ENCODE measurements around the gene CDK5RAP2.
A peak's percentile ranks its signal among the peaks of the same experiment; 100 is the strongest.

The CDK5RAP2 gene

DNA sequence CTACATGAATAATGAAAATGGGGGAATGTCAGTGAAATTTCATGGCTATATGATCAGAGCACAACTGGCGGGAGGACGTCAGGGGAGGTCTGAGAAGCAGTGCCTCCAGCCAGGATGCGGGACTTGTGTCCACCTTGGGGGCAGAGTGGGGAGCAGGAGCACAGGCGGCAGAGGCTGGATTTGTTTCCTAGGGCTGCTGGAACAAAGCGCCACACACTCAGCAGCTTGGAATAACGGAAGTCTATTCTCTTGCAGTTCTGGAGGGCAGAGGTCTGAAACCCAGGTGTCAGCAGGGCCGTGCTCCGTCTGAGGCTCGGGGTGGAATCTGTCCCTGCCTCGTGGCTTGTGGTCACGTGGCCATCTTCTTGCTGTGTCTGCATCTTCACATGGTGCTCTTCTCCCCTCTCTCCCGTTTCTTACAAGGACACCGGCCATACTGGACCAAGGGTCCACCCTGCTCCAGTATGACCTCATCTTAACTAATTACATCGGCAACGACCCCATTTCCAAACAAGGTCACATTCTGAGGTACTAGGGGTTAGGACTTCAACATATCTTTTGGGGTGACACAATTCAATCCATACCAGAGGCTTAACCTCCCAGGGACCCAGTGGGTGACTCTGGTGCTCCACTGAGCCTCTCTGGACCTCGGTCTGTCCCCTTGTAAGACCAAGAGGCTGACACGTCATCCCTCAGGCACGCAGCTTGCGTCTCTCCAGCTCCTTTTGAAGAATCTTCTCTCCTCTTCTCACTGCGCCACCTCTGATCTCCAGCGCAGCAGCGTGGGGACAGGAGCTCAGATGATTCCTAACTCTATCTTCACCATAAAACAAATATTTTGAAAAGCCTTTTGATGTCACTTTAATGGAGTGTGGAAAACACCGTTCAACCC lies 202.5 kb downstream of the CDK5RAP2 start:
- Histone ChIP-seq H3K36me3 (ENCODE audit: insufficient read depth, low read length) (no peaks in the 10 kb centered on the region), H3K4me1 (ENCODE audit: control insufficient read depth, insufficient read depth, low read length, unreplicated experiment) (no peaks in the 10 kb centered on the region), H3K79me2 (ENCODE audit: control insufficient read depth, insufficient read depth, low read length, unreplicated experiment) (no peaks in the 10 kb centered on the region), H3K27me3 (ENCODE audit: insufficient read depth, low read length) (no peaks in the 10 kb centered on the region), H2AFZ (ENCODE audit: low read length, unreplicated experiment) (no peak overlapping the region), H3K4me3 (ENCODE audit: low read depth, low read length) (no peak overlapping the region), H3K27ac (ENCODE audit: low read depth, low read length) (no peak overlapping the region)

GRCh38 chr9:120376101-120376500 lies 203.9 kb downstream of the CDK5RAP2 start:
- no peaks in the 10 kb centered on the region for H3K36me3 ChIP-seq (ENCODE audit: insufficient read depth, low read length)

GRCh38 chr9:120375316-120375715 lies 204.7 kb downstream of the CDK5RAP2 start:
- no peaks in the 10 kb centered on the region for H3K79me2 ChIP-seq (ENCODE audit: control insufficient read depth, insufficient read depth, low read length, unreplicated experiment)
- H3K4me3 ChIP-seq (ENCODE audit: low read depth, low read length), result no peak overlapping the region
- H3K27ac ChIP-seq (ENCODE audit: low read depth, low read length), result no peak overlapping the region
- H3K27me3 ChIP-seq (ENCODE audit: insufficient read depth, low read length), result no peaks in the 10 kb centered on the region
- H3K36me3 ChIP-seq (ENCODE audit: insufficient read depth, low read length), result no peaks in the 10 kb centered on the region
- H3K4me1 ChIP-seq (ENCODE audit: control insufficient read depth, insufficient read depth, low read length, unreplicated experiment), result no peaks in the 10 kb centered on the region
- H2AFZ ChIP-seq (ENCODE audit: low read length, unreplicated experiment), result no peak overlapping the region

More at GRCh38 chr9:120376101-120376500, 203.9 kb downstream of the CDK5RAP2 start:
- Histone ChIP-seq H2AFZ (ENCODE audit: low read length, unreplicated experiment) (no peak overlapping the region), H3K27me3 (ENCODE audit: insufficient read depth, low read length) (no peaks in the 10 kb centered on the region), H3K27ac (ENCODE audit: low read depth, low read length) (no peak overlapping the region), H3K79me2 (ENCODE audit: control insufficient read depth, insufficient read depth, low read length, unreplicated experiment) (no peaks in the 10 kb centered on the region), H3K4me3 (ENCODE audit: low read depth, low read length) (no peak overlapping the region), H3K4me1 (ENCODE audit: control insufficient read depth, insufficient read depth, low read length, unreplicated experiment) (no peaks in the 10 kb centered on the region)

- Histone ChIP-seq H3K27me3 (ENCODE audit: insufficient read depth, low read length) (no peaks in the 10 kb centered on the region), H3K27ac (ENCODE audit: low read depth, low read length) (no peak overlapping the region), H2AFZ (ENCODE audit: low read length, unreplicated experiment) (no peak overlapping the region), H3K36me3 (ENCODE audit: insufficient read depth, low read length) (no peaks in the 10 kb centered on the region), H3K4me1 (ENCODE audit: control insufficient read depth, insufficient read depth, low read length, unreplicated experiment) (no peaks in the 10 kb centered on the region), H3K79me2 (ENCODE audit: control insufficient read depth, insufficient read depth, low read length, unreplicated experiment) (no peaks in the 10 kb centered on the region), H3K4me3 (ENCODE audit: low read depth, low read length) (no peak overlapping the region)
Observed at GRCh38 chr9:120374817-120375216, 205.2 kb downstream of the CDK5RAP2 start.

GRCh38 chr9:120374239-120374638 lies 205.7 kb downstream of the CDK5RAP2 start:
- no peak overlapping the region for H2AFZ ChIP-seq (ENCODE audit: low read length, unreplicated experiment)
- no peaks in the 10 kb centered on the region for H3K79me2 ChIP-seq (ENCODE audit: control insufficient read depth, insufficient read depth, low read length, unreplicated experiment)
- H3K27ac ChIP-seq (ENCODE audit: low read depth, low read length), result no peak overlapping the region
- H3K36me3 ChIP-seq (ENCODE audit: insufficient read depth, low read length), result no peaks in the 10 kb centered on the region
- no peaks in the 10 kb centered on the region for H3K27me3 ChIP-seq (ENCODE audit: insufficient read depth, low read length)
- H3K4me3 ChIP-seq (ENCODE audit: low read depth, low read length), result no peak overlapping the region
- H3K4me1 ChIP-seq (ENCODE audit: control insufficient read depth, insufficient read depth, low read length, unreplicated experiment), result no peaks in the 10 kb centered on the region

DNA sequence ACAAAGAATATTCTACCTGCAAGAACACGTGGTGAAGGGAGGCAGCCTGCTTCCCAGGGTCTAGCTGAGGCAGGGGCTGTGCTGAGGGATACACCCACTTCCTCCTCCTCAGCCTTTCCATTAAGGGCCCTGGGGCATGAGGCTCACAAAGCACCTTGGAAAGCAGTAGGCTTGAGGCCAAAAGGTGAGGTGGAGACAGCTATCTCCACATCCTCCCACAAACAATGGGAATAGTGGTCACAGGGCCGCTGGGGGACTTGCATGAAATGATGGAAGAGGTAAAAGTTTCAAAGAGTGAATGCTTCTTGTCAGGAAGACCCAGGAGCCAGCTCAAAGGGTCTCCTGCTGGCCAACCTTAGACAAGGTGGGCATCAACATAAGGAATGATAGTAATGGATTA lies 207.9 kb downstream of the CDK5RAP2 start:
- Histone ChIP-seq H3K27me3 (ENCODE audit: insufficient read depth, low read length) (no peaks in the 10 kb centered on the region), H3K79me2 (ENCODE audit: control insufficient read depth, insufficient read depth, low read length, unreplicated experiment) (no peaks in the 10 kb centered on the region), H3K4me1 (ENCODE audit: control insufficient read depth, insufficient read depth, low read length, unreplicated experiment) (no peaks in the 10 kb centered on the region), H3K36me3 (ENCODE audit: insufficient read depth, low read length) (no peaks in the 10 kb centered on the region), H3K27ac (ENCODE audit: low read depth, low read length) (no peak overlapping the region), H3K4me3 (ENCODE audit: low read depth, low read length) (no peak overlapping the region), H2AFZ (ENCODE audit: low read length, unreplicated experiment) (no peak overlapping the region)

- Histone ChIP-seq H3K36me3 (ENCODE audit: insufficient read depth, low read length) (no peaks in the 10 kb centered on the region), H3K4me3 (ENCODE audit: low read depth, low read length) (no peak overlapping the region), H3K4me1 (ENCODE audit: control insufficient read depth, insufficient read depth, low read length, unreplicated experiment) (peaks cover 7% of the 10 kb centered on the region), H2AFZ (ENCODE audit: low read length, unreplicated experiment) (no peak overlapping the region), H3K27ac (ENCODE audit: low read depth, low read length) (peak overlapping the region; percentile 0; the same call in 1 of the 2 replicates), H3K79me2 (ENCODE audit: control insufficient read depth, insufficient read depth, low read length, unreplicated experiment) (no peaks in the 10 kb centered on the region), H3K27me3 (ENCODE audit: insufficient read depth, low read length) (no peaks in the 10 kb centered on the region)
Observed at GRCh38 chr9:120369608-120370220, 210.3 kb downstream of the CDK5RAP2 start.

DNA sequence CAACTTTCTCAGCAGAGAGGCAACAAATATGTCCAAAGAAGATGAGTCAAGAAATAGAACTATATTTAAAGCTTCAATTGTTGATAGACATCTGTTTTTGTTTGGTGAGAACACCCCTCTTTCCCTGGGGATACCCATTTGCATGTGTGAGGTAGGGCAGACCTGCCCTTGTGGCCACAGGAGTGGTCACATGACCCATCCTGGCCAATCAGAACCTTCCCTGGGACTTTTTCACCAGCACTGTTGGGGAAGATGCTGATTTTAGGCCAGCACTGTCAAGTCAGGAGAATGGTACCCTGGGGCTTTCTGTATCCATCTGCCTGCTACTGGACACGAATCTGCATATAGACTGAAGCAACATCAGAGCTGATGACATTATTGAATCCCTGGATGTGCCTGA lies 211.2 kb downstream of the CDK5RAP2 start:
- no peak overlapping the region for H3K27ac ChIP-seq (ENCODE audit: low read depth, low read length)
- no peaks in the 10 kb centered on the region for H3K36me3 ChIP-seq (ENCODE audit: insufficient read depth, low read length)
- H2AFZ ChIP-seq (ENCODE audit: low read length, unreplicated experiment), result no peak overlapping the region
- peaks cover 8% of the 10 kb centered on the region for H3K4me1 ChIP-seq (ENCODE audit: control insufficient read depth, insufficient read depth, low read length, unreplicated experiment)
- no peaks in the 10 kb centered on the region for H3K79me2 ChIP-seq (ENCODE audit: control insufficient read depth, insufficient read depth, low read length, unreplicated experiment)
- H3K27me3 ChIP-seq (ENCODE audit: insufficient read depth, low read length), result no peaks in the 10 kb centered on the region
- H3K4me3 ChIP-seq (ENCODE audit: low read depth, low read length), result no peak overlapping the region

GRCh38 chr9:120366644-120367019 lies 213.3 kb downstream of the CDK5RAP2 start:
- H3K36me3 ChIP-seq (ENCODE audit: insufficient read depth, low read length), result no peaks in the 10 kb centered on the region
- H3K4me3 ChIP-seq (ENCODE audit: low read depth, low read length), result no peak overlapping the region
- no peak overlapping the region for H2AFZ ChIP-seq (ENCODE audit: low read length, unreplicated experiment)
- no peaks in the 10 kb centered on the region for H3K79me2 ChIP-seq (ENCODE audit: control insufficient read depth, insufficient read depth, low read length, unreplicated experiment)
- no peaks in the 10 kb centered on the region for H3K27me3 ChIP-seq (ENCODE audit: insufficient read depth, low read length)
- peaks cover 29% of the 10 kb centered on the region for H3K4me1 ChIP-seq (ENCODE audit: control insufficient read depth, insufficient read depth, low read length, unreplicated experiment)
- peak overlapping the region; percentile 54 for H3K27ac ChIP-seq (ENCODE audit: low read depth, low read length)

DNA sequence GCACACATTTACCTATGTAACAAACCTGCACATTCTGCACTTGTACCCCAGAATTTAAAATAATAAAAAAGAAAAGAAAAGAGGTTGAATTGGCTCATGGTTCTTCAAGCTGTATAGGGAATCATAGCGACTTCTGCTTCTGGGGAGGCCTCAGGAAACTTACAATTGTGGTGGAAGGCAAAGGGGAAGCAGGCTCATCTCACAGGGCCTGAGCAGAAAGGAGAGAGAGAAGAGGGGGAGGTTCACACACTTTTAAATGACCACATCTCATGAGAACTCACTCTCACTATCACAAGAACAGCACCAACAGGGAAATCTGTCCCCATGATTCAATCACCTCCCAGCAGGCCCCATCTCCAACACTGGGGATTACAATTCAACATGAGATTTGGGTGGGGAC lies 214.6 kb downstream of the CDK5RAP2 start:
- no peak overlapping the region for H3K27ac ChIP-seq (ENCODE audit: low read depth, low read length)
- H2AFZ ChIP-seq (ENCODE audit: low read length, unreplicated experiment), result no peak overlapping the region
- no peak overlapping the region for H3K4me3 ChIP-seq (ENCODE audit: low read depth, low read length)
- no peaks in the 10 kb centered on the region for H3K36me3 ChIP-seq (ENCODE audit: insufficient read depth, low read length)
- H3K27me3 ChIP-seq (ENCODE audit: insufficient read depth, low read length), result no peaks in the 10 kb centered on the region
- peaks cover 29% of the 10 kb centered on the region for H3K4me1 ChIP-seq (ENCODE audit: control insufficient read depth, insufficient read depth, low read length, unreplicated experiment)
- no peaks in the 10 kb centered on the region for H3K79me2 ChIP-seq (ENCODE audit: control insufficient read depth, insufficient read depth, low read length, unreplicated experiment)

GRCh38 chr9:120363697-120364096 lies 216.3 kb downstream of the CDK5RAP2 start:
- peaks cover 29% of the 10 kb centered on the region for H3K4me1 ChIP-seq (ENCODE audit: control insufficient read depth, insufficient read depth, low read length, unreplicated experiment)
- H3K36me3 ChIP-seq (ENCODE audit: insufficient read depth, low read length), result no peaks in the 10 kb centered on the region
- H2AFZ ChIP-seq (ENCODE audit: low read length, unreplicated experiment), result no peak overlapping the region
- no peak overlapping the region for H3K27ac ChIP-seq (ENCODE audit: low read depth, low read length)
- H3K4me3 ChIP-seq (ENCODE audit: low read depth, low read length), result no peak overlapping the region
- no peaks in the 10 kb centered on the region for H3K27me3 ChIP-seq (ENCODE audit: insufficient read depth, low read length)
- no peaks in the 10 kb centered on the region for H3K79me2 ChIP-seq (ENCODE audit: control insufficient read depth, insufficient read depth, low read length, unreplicated experiment)
